GM19328 (cell line): ENCODE measurements around the gene MMP21.
A peak's percentile ranks its signal among the peaks of the same experiment; 100 is the strongest.

Source experiments
- ATAC-seq: cut with Tn5 transposase; IDR thresholded peaks from one replicate; pipeline ENCODE4 v1.9.1; 2021; ENCODE audit warnings: mild to moderate bottlenecking, moderate library complexity; ENCODE audit not compliant: unreplicated experiment

The MMP21 gene

DNA sequence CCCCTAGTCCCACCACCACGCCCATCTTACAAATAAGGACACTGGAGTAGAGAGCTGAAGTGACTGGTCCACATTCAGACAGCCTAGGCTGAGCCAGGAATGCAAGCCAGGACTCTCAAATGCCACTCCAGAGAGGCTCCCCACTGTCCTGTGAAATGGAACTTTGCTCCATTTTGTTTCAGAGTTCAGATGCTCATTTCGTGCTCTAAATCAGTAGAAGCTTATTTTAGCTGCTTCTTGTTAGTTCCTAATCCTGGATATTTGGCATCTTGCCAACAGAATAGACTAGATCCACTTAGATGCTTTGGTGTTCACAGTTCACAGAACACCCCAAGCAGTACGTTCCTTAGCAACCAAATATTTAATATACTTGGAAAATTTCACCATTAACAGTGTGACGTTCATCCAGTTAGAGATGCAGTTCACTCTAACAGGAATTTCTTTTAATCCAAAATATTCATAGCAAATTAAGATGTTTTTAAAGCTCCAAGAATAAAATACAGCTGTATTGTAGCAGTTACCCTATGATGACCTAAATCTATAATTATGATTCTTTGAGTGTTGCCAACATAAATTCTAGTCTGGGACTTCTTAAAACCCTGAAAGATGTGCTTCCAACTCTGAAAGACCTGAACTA, 7.3 kb downstream of the MMP21 start:
- no peak for ATAC-seq

DNA sequence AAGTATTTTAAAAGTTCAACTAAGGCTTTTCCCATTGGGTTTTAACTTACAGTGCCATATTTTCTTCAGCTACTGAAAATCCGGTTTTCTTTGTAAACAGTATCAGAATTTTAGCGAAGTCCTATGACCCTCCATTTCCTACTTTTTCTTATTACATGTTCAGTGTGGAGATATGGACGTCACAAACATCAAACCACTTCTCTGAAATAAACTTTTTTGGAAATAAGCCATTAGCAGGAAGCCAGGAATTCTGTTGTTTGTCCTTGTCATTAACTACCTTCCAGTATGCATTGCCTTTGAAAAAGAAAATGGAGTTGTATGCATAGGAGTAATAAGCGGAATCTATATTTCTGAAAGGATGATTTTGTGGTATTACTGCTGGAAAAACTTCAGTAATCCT, 9.1 kb downstream of the MMP21 start:
- ATAC-seq: no peak

DNA sequence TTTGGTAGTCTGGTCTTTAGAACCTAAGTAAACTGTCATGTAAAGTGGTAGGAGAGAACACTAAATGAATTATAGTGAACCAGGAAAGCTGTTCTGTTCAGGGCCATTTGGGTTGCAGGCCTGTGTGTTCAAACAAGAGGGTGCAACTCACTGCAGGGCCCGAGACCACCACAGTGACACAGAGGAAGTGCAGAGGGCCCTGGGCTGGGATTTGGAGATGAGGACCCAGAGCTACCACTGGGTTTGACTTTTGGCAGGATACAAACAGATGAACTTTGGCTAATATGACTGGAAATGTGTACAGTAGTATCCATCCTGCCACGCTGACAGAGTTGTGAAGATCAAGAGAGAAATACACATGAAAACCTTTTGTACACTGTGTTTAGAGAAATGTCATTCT, 9.8 kb downstream of the MMP21 start:
- ATAC-seq: no peak

DNA sequence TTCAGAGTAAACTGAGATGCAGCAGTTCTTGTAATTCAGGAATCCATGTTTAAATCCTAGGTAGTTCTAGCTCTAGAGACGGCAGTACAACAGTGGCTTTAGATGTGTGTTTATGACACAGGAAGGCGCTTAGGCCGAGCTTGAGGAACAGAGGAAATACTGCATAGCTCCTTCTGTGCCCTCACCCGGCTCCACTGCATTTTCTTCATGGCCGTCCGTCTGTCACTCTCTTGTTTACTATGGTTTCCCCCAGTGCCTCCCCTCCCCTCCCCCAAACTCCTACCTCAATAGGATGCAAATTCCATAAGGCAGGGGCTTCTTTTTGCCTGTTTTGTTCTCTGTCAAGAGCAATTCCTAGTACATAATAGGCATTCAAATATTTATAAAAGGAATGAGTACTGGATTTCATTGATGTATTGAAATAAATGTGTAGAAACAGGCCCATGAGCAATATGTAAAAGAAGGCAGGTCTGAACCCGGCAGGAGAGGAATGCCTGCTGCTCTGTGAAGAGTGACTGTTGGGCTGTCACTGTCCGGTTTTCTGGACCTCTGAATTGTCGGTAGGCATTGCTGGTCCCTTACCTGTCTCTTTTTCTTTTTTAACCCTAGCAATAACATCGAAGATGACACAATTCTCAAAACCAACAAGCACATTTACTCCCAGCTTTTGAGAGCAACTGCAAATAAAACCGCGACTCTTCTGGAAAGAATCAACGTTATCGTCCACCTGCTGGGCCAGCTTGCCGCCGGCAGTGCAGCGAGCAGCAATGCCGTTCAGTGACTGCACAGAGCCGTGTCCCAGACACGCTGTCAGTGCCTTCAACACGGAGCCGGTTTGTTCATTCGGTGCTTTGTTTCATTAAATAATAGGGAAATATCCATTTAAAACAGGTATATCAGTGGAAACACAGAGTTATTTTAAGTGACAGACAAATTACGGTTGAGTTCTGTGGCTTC, 12.7 kb downstream of the MMP21 start:
- no peak for ATAC-seq

DNA sequence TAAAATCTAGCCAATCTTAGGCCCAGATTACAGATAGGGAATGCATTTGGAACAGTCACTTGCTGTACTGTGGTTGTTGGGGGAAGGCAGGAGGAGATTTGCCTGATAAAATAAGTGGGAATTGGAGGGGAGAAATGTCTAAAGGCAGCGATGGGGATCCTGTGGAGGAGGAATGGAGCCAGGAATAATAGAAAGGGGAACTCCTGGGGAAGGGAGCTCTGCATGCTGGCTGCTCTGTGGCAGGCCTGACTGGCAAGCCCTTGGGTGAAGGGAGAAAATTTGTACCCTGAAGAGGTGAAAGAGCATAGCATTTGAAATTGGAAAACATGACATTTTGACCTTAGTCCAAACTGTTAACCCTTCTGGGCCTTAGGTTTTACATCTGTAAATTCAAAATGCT, 13.7 kb downstream of the MMP21 start:
- ATAC-seq: no peak

DNA sequence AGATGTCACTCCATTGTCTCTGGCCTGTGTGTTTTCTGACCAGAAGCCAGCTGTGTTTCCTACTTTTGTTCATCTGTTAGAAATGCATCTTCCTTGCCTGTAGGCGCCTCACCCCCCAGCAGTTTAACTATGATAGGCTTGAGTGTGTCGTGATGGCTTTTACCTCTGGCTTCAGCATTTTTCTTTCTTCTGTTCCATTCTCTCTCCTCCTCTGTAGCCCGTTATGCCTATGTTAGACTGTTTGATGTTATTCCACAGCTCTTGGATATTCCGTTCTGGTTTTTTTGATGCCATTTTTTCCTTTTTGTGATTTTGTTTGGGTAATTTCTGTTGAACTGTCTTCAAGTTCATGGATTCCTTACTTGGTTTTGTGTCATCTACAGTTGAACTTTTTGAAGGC, 17.9 kb downstream of the MMP21 start:
- ATAC-seq: no peak

DNA sequence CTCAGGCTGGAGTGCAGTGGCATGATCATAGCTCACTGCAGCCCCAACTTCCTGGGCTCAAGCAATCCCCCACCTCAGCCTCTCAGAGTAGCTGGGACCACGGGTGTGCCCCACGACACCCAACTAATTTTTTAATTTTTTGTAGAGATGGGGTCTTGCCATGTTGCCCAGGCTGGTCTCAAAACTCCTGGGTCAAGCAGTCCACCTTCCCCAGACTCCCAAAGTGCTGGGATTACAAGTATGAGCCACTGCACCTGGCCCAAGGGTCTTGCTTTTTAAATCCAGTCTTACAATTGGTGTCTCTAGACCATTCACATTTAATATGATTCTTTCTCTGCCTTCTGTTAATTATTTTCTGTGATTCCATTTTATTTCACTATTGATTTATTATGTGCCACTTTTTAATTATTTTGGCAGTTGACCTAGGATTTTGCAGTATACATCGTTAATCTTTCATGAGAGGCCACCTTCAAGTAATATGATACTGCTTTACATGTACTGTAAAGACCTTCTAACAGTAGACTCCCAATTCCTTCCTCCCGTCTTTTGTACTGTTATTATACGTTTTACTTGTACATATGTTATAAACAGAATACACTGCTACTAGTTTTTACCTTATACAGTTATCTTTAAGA, 18.7 kb downstream of the MMP21 start:
- no peak for ATAC-seq

DNA sequence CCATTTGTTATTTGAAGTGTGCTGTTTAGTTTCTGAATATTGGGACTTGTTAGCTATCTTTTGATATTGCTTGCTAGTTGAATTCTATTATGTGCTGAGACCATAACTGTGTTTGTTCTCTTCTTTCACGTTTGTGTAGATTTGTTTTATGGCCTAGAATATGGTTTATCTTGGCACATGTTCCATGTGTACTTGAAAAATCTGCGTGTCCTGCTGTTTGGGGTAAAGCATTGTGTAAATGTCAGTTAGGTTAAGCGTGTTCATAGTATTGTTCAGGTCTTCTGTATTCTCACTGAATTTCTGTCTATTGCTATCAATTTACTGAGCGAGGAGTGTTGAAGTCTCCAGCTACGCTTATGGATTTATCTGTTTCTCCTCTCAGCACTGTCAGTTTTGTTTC, 19.4 kb downstream of the MMP21 start:
- ATAC-seq: no peak

DNA sequence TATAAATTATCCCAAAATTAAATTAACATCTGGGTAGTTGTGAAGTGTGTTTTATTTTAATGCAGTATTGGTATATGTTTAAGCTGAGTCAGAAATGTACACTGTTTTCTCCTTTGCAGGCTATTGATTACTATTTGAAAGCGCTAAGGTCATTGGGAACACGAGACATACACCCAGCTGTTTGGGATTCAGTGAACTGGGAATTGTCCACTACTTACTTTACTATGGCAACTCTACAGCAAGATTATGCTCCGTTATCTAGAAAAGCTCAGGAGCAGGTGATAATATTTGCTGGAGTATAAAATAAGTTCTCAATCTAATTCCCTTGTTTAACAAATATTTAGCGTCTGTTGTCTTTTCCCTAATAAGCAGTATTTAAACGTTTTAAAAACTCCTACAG, 28.2 kb downstream of the MMP21 start:
- no peak for ATAC-seq

DNA sequence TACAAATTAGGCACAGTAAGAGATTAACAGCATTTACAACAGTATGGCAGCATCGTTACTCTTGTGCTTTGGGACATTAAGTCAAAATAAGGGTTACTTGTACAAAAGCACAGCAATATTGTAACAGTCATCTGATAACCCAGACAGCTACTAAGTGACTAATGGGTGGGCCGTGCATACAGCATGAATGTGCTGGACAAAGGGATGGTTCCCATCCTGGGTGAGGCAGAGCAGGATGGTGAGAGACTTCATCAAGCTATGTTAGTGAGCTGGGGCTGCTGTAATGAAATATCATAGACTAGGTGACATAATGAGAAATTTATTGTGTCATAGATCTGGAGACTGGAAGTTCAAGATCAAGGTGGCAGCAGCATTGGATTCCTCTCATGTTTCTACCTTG, 30.7 kb downstream of the MMP21 start:
- no peak for ATAC-seq

DNA sequence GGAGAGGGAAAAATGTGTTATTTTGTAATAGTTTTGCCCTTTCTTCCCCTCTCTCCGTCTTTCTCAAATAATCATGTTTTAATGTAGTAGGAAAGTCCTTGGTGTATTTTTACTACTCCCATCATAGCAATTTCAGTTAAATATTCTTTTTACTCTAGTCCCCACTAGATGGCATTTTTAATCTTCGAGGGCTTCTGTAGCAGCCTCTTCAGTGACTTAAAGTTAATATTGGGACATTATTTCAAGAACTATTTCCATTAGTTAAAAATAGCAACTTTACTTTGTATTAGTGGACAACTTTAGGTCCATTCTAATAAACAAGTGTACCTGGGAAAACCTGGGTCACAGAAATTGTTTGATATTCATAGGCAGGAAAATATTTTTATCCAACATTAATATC, 33.2 kb downstream of the MMP21 start:
- ATAC-seq: no peak

DNA sequence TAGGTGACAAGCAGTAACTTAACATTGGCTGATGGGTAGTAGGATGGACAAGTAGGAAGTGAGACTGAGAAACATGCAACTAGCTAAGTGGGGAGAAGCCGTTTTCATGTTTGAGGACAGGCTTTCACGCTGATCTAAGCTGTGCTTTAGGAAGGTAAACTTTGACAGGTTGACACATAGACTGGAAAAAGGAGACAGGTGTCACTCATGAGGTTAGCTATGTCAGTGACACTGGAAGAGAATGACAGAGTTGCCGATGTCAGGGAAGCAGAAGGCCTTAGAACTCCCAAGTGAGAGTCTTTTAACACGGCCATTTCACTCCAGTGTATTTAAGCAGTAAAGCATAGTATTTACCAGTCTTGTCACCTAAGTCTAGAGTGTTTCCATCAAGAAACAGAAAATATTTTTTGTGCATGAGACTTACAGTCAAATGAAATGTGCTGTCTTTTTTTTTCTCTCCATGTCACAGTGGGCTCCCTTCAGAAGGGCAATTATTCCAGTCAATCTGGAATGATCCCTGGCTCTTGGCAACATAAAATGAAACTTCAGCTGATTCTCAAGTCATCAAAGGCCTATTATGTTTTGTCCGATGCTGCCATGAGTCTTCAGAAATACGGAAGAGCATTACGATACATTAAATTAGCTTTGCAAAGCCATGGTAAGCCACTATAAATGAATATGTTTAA, 35.5 kb downstream of the MMP21 start:
- ATAC-seq: no peak

DNA sequence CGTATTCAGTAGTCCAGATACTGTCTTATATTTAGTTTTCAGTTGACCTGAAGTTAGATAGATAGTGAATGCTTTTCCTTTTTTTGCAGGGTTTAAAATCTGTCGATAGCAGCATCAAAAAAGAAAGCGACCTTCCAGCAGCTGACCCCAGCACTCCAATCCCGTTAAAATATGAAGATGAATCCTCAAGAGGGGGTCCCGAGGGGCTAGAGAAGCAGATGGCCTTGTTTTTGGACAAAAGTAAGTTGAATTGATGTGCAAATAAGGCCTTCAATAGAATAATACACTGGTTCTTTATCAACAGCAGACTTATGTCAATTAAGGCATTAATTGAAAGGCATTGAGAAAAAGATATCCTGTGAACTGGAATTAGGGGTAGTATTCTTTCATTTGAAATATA, 37.4 kb downstream of the MMP21 start:
- ATAC-seq: no peak

DNA sequence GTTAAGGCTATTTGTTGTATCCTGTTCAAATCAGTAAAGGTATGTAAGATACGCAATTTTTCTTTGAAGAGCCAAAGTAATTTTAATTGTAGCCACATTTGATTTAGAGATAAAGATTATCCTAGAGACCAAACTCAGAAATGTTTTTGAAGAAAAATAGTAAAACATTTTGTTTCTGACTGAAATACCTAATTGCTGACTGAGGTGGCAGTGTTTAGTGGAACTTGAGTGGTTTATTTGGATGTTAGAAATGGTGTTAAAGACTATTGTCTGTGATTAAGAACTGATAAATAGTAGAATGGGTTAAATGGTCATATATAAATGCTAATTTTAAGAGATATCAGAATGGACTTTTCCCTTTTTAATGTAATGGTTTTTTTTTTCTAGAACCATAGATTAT, 40.8 kb downstream of the MMP21 start:
- ATAC-seq: no peak

DNA sequence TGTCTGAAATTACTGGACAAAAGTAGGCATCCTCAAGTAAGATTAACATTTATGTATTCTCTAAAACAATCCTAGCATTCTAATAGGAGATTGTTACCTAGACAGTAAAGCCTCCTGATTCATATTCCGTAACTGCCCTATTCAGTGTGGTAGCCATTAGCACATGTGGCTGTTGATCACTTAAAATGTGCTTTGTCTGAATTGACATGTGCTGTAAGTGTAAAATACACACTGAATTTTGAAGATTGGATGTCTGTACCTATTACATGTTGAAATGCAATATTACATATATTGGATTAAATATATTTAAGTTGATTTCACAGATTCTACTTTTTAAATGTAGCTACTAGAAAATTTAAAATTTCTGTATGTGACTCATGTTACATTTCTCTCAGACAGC, 41.5 kb downstream of the MMP21 start:
- no peak for ATAC-seq

DNA sequence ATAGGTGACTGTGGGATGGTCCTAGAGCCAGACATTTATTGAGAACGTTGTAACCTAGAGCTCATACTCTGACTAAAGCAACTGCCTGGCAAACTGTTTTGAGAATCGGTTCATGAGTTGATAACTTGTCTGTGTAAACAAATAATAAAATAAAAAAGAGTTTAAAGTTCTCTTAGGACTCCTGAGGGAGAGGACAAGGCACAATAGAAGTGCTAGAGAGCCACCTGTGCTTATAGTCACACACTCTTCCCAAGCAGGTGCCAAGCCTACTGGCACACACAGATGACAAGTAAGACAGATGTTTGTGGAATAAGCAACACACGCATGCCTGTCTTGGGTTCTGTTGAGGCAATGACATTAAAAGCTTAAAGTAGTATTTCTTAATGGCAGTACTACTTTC, 48.2 kb downstream of the MMP21 start:
- no peak for ATAC-seq

DNA sequence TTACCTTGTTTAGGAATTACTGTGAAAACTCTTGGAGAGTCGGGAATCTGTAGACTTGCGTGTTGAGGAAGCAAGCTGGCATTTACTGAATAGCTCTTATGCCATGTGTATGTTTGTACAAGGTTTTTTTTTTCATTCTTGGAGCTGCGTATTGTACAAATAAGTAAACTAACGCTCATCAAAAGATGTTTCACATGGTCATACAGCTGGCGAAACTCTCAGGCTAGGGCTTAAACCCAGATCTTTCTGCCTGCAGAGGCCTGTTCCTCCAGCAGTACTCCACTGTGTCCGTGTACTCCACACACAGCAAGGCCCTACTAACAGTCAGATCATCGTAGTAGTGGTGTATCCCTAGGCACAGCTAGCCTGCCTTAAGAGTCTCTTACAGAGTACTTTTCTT, 48.7 kb downstream of the MMP21 start:
- ATAC-seq: no peak

DNA sequence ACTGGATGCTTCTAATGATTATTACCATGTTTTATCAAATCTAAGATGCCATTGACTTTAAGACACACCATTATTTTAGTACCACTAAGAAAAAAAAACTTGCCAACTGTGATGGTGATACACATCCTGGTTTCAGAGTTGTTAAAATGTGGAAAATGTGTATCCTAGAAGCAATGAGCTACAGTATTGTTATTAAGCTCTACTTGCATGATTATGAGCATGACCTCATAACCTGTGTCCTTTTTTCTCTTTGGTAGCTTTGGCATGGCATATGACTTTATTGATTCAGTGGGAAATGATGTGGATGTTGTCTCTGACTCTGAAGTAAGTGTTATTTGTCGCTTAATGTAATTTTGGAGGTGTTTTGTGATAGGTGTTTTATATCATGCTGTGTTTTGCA, 52.8 kb downstream of the MMP21 start:
- ATAC-seq: no peak

DNA sequence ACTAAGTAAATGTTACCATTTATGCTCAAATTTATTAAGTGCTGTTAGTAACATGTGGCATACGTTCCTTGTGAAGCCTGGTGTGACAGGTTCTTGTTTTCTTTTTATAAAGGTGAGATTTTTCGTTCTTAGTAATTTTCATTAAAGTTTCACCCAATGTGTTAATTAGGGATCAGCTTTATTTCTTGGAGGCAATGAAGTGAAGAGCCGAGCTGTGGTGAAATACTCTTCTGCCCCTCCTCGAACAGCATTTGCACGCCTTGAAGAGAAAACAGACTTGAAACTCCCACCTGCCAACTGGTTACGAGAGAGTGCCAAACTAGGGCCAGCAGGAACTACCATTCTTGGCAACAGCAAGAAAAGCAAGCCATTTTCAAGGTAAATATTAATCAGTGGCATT, 54.6 kb downstream of the MMP21 start:
- no peak for ATAC-seq

DNA sequence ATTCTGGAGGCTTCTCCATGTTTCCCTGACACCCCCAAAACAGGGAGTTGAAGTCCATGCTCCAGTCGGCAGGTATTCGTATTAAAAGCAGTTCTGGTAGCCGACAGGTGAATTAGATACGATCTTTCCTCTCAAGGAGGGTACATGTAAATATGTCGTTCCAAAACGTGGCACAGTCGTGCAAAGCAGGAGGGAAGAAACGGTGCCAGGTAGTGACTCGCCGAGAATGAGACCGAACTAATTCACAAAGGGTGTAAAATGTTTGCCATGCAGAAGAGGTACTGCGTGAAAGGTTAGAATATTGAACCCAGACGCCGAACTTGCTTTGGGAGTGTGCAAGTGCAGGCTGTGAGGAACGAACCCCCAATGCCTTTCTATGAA, 55.6 kb downstream of the MMP21 start:
- no peak for ATAC-seq

DNA sequence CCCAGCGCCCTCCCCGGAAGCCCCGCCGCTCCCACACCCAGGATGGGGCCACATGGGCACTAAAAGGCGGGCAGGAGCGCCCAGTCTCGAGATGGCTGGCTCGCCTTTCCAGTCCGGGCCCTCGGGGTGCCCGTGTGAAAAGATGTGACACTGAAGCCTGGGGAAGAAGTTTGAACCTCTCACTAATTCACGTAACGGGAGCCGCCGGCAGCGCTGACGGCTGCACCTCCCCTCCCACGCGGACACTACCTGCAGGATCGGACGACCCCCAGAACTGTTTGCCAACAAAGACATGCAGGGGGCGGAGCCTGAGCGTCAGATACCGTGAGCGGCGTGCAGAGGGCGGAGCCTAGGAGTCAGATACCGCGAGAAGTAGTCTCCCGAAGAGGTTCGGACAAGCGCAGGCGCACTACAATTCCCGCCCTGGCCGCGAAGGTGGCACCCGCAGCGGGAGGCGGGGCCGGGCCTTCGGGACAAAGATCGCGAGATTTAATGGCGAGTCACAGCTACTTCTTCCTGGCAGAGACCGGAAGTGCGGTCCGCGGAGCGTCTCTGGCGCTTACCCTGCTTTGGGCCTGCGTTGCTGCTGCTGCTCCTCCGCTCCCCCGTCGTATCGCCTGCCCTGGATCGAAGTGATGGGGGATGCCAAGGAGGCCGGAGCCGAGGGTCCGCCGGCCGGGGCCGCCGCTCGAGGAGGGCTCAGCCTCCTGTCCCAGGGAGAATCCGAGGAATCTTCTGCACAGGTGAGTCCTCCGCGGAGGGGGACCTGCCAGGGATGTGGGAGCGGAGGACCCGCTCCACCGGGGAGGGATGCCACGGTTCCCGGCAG, 56.2 kb downstream of the MMP21 start, which contains the start of gene EDRF1:
EDRF1 (plus strand) TSS at position 537 of the 829 bp plus-strand sequence; CDS start at position 636, 99 bp downstream.
- peak; percentile 93 for ATAC-seq
